GM12891 (cell line): Measurements from ENCODE around the gene TRIM69.
"Not testable (repeated sequence)": the region's sequence is repeated elsewhere in the genome, so short reads cannot be mapped to it uniquely, and the experiment has no call there.

ENCODE experiments used
- DNase-seq: peaks from one replicate; pipeline ENCODE4 v3.0.0; 2011; ENCODE audit warnings: low spot score; ENCODE audit not compliant: insufficient read length
- FAIRE-seq: peaks from 2 replicates; lab custom pipeline; 2011; peaks lifted over from hg19 to GRCh38; lab: Jason Lieb, UNC
- PAX5 ChIP-seq: IDR thresholded peaks from 2 replicates; pipeline ENCODE4 v1.6.1; 2011; ENCODE audit warnings: low read length, moderate library complexity, mild to moderate bottlenecking; ENCODE audit not compliant: insufficient read depth, severe bottlenecking
- POLR2A ChIP-seq: IDR thresholded peaks from 2 replicates; pipeline ENCODE4 v1.6.1; 2011; ENCODE audit warnings: low read depth, low read length, control low read depth
- POLR2AphosphoS5 ChIP-seq: IDR thresholded peaks from 2 replicates; pipeline ENCODE4 v1.6.1; 2011; ENCODE audit warnings: low read depth, low read length, control low read depth
- POU2F2 ChIP-seq: IDR thresholded peaks from 2 replicates; pipeline ENCODE4 v1.6.1; 2011; ENCODE audit warnings: low read depth, mild to moderate bottlenecking, control low read depth, low read length, moderate library complexity
- SPI1 ChIP-seq: IDR thresholded peaks from 2 replicates; pipeline ENCODE4 v1.6.1; 2011; ENCODE audit warnings: low read depth, low read length, control low read depth
- TAF1 ChIP-seq: IDR thresholded peaks from 2 replicates; pipeline ENCODE4 v1.6.1; 2011; ENCODE audit warnings: low read depth, low read length, control low read depth

The TRIM69 gene

GRCh38 chr15:44727485-44728231, 8.7 kb upstream of the TRIM69 start:
- TF ChIP-seq POLR2AphosphoS5 (no peak), POLR2A (no peak), POU2F2 (no peak), PAX5 (no peak), TAF1 (no peak), SPI1 (no peak)
- no peak for DNase-seq
- peak; percentile 16 for FAIRE-seq

DNA sequence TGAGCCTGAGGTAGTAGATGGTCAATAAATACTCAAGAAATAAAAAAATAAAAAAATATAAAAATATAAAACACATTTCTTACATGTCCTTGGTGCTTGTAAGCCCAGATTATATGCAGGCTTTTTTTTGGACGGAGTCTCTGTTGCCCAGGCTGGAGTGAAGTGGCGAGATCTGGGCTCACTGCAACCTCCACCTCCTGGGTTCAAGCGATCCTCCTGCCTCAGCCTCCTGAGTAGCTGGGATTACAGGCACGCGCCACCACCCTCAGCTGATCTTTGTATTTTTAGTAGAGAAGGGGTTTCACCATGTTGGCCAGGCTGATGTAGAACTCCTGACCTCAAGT, 8.1 kb upstream of the TRIM69 start:
- FAIRE-seq, DNase-seq: not testable (repeated sequence)
- TF ChIP-seq POLR2AphosphoS5, result 0 out of 2 replicates have a peak, but pooled peaks have one; percentile 18

DNA sequence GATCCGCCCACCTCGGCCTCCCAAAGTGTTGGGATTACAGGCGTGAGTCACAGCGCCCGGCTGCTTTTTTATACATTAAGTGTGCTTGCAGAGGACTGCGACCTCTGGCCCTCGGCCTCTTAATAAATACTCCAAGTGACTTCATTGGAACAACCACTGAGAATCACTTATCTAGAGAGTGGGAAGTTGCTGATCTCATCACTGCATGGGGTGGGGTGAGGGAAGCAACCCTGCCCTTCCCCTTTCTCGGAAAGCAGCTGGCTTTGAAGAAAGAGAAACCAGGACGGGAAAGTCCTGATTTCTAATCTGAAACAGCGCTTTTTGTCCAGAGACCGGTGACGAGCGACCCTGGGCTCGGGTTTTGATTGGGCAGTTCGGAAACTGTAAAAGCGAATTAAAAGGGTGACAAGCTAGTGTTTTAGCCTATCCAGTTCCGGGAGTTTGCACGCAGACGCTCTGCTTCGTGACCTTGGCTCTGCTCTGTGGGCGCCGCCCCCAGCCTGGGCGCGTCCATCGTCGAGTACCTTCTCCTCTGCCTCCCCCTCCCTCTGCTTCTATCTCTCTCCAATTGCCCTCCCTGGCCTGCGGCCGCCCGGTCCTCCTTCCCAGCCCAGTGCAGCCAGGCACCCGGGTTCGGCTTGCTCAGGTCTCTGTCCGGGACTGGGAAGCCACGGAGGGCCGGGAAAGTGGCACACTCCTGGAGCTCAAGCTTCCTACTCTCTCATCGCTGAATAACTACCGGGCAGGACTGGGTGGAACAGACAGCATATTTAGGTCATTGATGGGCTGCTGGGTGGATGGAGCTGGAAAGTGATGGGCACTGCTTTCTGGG, 7.5 kb upstream of the TRIM69 start:
- FAIRE-seq (peak; percentile 90), DNase-seq (no peak)
- peak; percentile 85 for TF ChIP-seq POLR2A
- peak; percentile 86 for TF ChIP-seq SPI1
- peak; percentile 88 for TF ChIP-seq TAF1
- TF ChIP-seq POU2F2, result no peak
- TF ChIP-seq POLR2AphosphoS5, result peak; percentile 61
- no peak for TF ChIP-seq PAX5

GRCh38 chr15:44729408-44730127, 6.8 kb upstream of the TRIM69 start:
- DNase-seq, result no peak
- peak; percentile 50 for FAIRE-seq
- TF ChIP-seq POLR2AphosphoS5 (no peak; the same call in 1 of the 2 replicates), SPI1 (0 out of 2 replicates have a peak, but pooled peaks have one; percentile 20), POU2F2 (no peak), POLR2A (peak; percentile 78), PAX5 (no peak), TAF1 (peak; percentile 56; the same call in 1 of the 2 replicates)

- FAIRE-seq (peak; percentile 77), DNase-seq (no peak)
- TF ChIP-seq POU2F2 (no peak), TAF1 (no peak), PAX5 (no peak), SPI1 (no peak), POLR2AphosphoS5 (no peak), POLR2A (no peak)
These were observed 1.4 kb upstream of the TRIM69 start for GRCh38 chr15:44734839-44735481.

DNA sequence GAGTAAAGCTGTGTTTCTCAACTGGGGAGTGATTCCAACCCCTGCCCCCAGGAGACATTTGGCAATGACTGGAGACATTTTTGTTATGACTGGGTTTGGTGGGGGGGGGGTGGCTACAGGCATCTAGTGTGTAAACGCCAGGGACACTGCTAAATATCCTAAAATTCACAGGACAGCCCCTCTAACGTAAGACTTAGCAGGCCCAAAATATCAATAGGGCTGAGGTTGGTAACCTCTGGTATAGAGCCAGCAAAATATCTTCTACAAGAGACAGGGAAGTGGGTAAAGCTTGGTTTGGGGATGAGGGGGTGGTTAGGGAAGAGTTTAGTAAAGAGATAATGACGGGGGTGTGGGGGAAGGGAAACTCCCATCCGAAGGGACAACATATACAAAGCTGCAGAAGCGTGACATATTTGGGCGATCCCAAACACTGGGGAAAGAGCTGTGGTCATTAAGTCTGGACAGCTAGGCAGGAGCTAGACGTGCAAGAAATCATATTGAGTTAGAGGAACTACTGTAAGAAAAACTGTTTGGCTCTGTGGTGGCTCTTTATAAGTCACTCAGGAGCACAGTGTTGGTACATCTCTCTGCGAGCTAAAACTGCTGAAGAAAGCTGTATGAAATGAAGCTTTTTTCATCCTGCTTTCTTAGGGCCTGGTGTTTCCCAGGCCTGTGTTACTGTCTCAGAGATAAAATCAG, 697 bp upstream of the TRIM69 start:
- FAIRE-seq, result peak; percentile 9
- TF ChIP-seq TAF1 (0 out of 2 replicates have a peak, but pooled peaks have one; percentile 16), POLR2A (no peak), SPI1 (peak; percentile 71), POLR2AphosphoS5 (no peak), POU2F2 (no peak)
- DNase-seq, result no peak

- no peak for TF ChIP-seq SPI1
- TF ChIP-seq POU2F2, result no peak
- no peak for TF ChIP-seq TAF1
- no peak for TF ChIP-seq POLR2AphosphoS5
- no peak for TF ChIP-seq PAX5
- no peak for TF ChIP-seq POLR2A
- DNase-seq (no peak), FAIRE-seq (peak; percentile 33)
These were observed 2.1 kb downstream of the TRIM69 start for GRCh38 chr15:44738340-44738984.

DNA sequence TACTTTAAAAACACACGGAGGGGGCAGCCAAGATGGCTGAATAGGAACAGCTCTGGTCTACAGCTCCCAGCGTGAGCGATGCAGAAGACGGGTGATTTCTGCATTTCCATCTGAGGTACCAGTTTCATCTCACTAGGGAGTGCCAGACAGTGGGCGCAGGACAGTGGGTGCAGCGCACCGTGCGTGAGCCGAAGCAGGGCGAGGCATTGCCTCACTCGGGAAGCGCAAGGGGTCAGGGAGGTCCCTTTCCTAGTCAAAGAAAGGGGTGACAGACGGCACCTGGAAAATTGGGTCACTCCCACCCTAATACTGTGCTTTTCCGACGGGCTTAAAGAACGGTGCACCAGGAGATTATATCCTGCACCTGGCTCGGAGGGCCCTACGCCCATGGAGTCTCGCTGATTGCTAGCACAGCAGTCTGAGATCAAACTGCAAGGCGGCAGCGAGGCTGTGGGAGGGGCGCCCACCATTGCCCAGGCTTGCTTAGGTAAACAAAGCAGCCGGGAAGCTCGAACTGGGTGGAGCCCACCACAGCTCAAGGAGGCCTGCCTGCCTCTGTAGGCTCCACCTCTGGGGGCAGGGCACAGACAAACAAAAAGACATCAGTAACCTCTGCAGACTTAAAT, 3.0 kb downstream of the TRIM69 start:
- not testable (repeated sequence) for FAIRE-seq, DNase-seq

DNA sequence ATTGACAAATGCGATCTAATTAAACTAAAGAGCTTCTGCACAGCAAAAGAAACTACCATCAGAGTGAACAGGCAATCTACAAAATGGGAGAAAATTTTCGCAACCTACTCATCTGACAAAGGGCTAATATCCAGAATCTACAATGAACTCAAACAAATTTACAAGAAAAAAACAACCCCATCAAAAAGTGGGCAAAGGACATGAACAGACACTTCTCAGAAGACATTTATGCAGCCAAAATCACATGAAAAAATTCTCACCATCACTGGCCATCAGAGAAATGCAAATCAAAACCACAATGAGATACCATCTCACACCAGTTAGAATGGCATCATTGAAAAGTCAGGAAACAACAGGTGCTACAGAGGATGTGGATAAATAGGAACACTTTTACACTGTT, 7.1 kb downstream of the TRIM69 start:
- DNase-seq, FAIRE-seq: not testable (repeated sequence)
